HepG2 (cell line): ENCODE measurements around the gene SEC14L1. TPM values are rescaled to one million over a fixed set of nuclear protein-coding genes. Genes with fewer than 3 reads are reported as not detected.

Experiments
- ATAC-seq: fragments of 200-7000 bp; cut with Tn5 transposase; 3 replicates; pipeline ENCODE4 v1.9.1; 2020; ENCODE audit warnings: mild to moderate bottlenecking, moderate library complexity
- BruUV-seq: library from RNA; stranded (reverse); fragments of 400-500 nt; replicated peaks from 2 replicates; lab custom pipeline; 2021; lab: Mats Ljungman, UMichigan
- CTCF ChIA-PET: fragments of 300-600 bp; formaldehyde crosslinking; extraction: SDS; loops from one replicate; lab custom pipeline; 2021; ENCODE audit warnings: low total read pairs, inconsistent platforms, low intra/inter-chr PET ratio; lab: Yijun Ruan, JAX
- POLR2A ChIA-PET: fragments of 350-600 bp; sonication (Branson Sonifier 250); formaldehyde crosslinking; loops from one replicate; lab custom pipeline; 2020; ENCODE audit warnings: antibody characterized with exemption, inconsistent platforms; lab: Yijun Ruan, JAX
- DNase-seq: peaks from one replicate; pipeline ENCODE4 v3.0.0-alpha.2; 2015; ENCODE audit warnings: low spot score
- FAIRE-seq: peaks from 3 replicates; lab custom pipeline; 2011; peaks lifted over from hg19 to GRCh38; lab: Jason Lieb, UNC
- H2AFZ ChIP-seq: one replicate; pipeline ENCODE4 v1.6.1; 2011; ENCODE audit warnings: low read length, inconsistent platforms
- H3K27ac ChIP-seq: fragments of 300-600 bp; 3 replicates; pipeline ENCODE4 v1.8.0; 2011; ENCODE audit warnings: mixed run types, mild to moderate bottlenecking, mixed read lengths, low read length, inconsistent platforms; ENCODE audit not compliant: insufficient read depth; ENCODE audit errors: extremely low read length
- H3K27me3 ChIP-seq, 2 experiments: fragments of 200-600 bp in 1 of 2; 2 replicates in 1 of 2; 3 replicates in 1 of 2; pipeline versions ENCODE4 v1.6.0 to v1.8.0; 2011; ENCODE audit warnings: low read length in 2 of 2, mild to moderate bottlenecking in 2 of 2, moderate library complexity in 2 of 2, inconsistent platforms in 1 of 2; ENCODE audit not compliant: insufficient read depth in 2 of 2, control insufficient read depth in 1 of 2
- H3K36me3 ChIP-seq, 2 experiments: fragments of 200-600 bp in 1 of 2; replicated peaks in 1 of 2; 2 replicates in 1 of 2; 3 replicates in 1 of 2; pipeline versions ENCODE4 v1.5.1 to v1.8.0; 2011; ENCODE audit warnings: low read length in 2 of 2, inconsistent platforms in 1 of 2; ENCODE audit not compliant: insufficient read depth in 2 of 2, control insufficient read depth in 1 of 2
- H3K4me1 ChIP-seq: 2 replicates; pipeline ENCODE4 v1.5.1; 2012; ENCODE audit warnings: low read length, inconsistent platforms; ENCODE audit not compliant: insufficient read depth
- H3K4me2 ChIP-seq: 2 replicates; pipeline ENCODE4 v1.6.0; 2011; ENCODE audit warnings: low read depth, low read length, inconsistent platforms
- H3K4me3 ChIP-seq, 3 experiments: fragments of 200-600 bp in 1 of 3; sonication (generic), shearing (Covaris generic) in 1 of 3; replicated peaks in 1 of 3; 2 replicates each; pipeline ENCODE4 v1.5.1; 2011 to 2016; ENCODE audit warnings: low read length in 3 of 3, inconsistent platforms in 2 of 3, low read depth in 2 of 3, mild to moderate bottlenecking in 2 of 3, control low read depth in 1 of 3, mixed read lengths in 1 of 3; ENCODE audit not compliant: insufficient read depth in 1 of 3
- H3K79me2 ChIP-seq: one replicate; pipeline ENCODE4 v1.6.1; 2011; ENCODE audit warnings: low read length, inconsistent platforms; ENCODE audit not compliant: insufficient read depth
- H3K9ac ChIP-seq: 2 replicates; pipeline ENCODE4 v1.6.0; 2011; ENCODE audit warnings: mild to moderate bottlenecking, low read depth, low read length, inconsistent platforms; ENCODE audit not compliant: insufficient read depth
- H3K9me3 ChIP-seq: 2 replicates; pipeline ENCODE4 v1.5.1; 2012; ENCODE audit warnings: mild to moderate bottlenecking, low read length
- H4K20me1 ChIP-seq: 2 replicates; pipeline ENCODE4 v1.6.0; 2011; ENCODE audit warnings: inconsistent platforms, mild to moderate bottlenecking, low read length, moderate library complexity; ENCODE audit not compliant: insufficient read depth
- ARNT ChIP-seq: fragments of 450-650 bp; IDR thresholded peaks from 2 replicates; pipeline ENCODE4 v1.6.1; 2017
- DMAP1 ChIP-seq: IDR thresholded peaks from 2 replicates; pipeline ENCODE4 v1.6.1; 2016
- FOXC1 ChIP-seq: sonication (generic); formaldehyde crosslinking; IDR thresholded peaks from 2 replicates; pipeline ENCODE4 v1.8.0; 2022; ENCODE audit warnings: mild to moderate bottlenecking, missing genetic modification reagents, borderline replicate concordance
- MBD4 ChIP-seq: IDR thresholded peaks from 2 replicates; pipeline ENCODE4 v1.6.1; 2012; ENCODE audit warnings: low read length, inconsistent platforms, borderline replicate concordance
- MEF2D ChIP-seq: sonication (generic); formaldehyde crosslinking; IDR thresholded peaks from 2 replicates; pipeline ENCODE4 v1.5.1; 2020; ENCODE audit warnings: mild to moderate bottlenecking, missing genetic modification reagents
- PHF5A ChIP-seq: IDR thresholded peaks from one replicate; pipeline ENCODE4 v1.6.1; 2018; ENCODE audit warnings: low read depth, missing genetic modification reagents; ENCODE audit not compliant: unreplicated experiment
- PPARG ChIP-seq: conservative IDR thresholded peaks from 2 replicates; pipeline ENCODE4 v1.6.1; 2016; ENCODE audit warnings: missing biosample characterization, missing genetic modification reagents
- RARA ChIP-seq: IDR thresholded peaks from 2 replicates; pipeline ENCODE4 v1.6.1; 2016; ENCODE audit warnings: missing genetic modification reagents, missing compliant biosample characterization
- RXRB ChIP-seq: IDR thresholded peaks from 2 replicates; pipeline ENCODE4 v1.6.1; 2016; ENCODE audit warnings: borderline replicate concordance, missing genetic modification reagents, missing compliant biosample characterization
- TCF7 ChIP-seq: sonication (generic); IDR thresholded peaks from 2 replicates; pipeline ENCODE4 v1.6.1; 2016; ENCODE audit warnings: antibody characterized with exemption, low read depth
- ZBTB1 ChIP-seq: sonication (generic); formaldehyde crosslinking; IDR thresholded peaks from 2 replicates; pipeline ENCODE4 v1.4.0; 2020; ENCODE audit warnings: missing genetic modification reagents, borderline replicate concordance
- ZNF570 ChIP-seq: sonication (generic); formaldehyde crosslinking; IDR thresholded peaks from 2 replicates; pipeline ENCODE4 v1.4.0; 2020; ENCODE audit warnings: mild to moderate bottlenecking, missing genetic modification reagents, borderline replicate concordance
- WGBS: methylation state at CpG from one replicate; pipeline ENCODE4 v1.1.6; 2017; ENCODE audit warnings: low lambda C conversion rate; 5-methylcytosine and 5-hydroxymethylcytosine counted together
- in situ Hi-C: cut with HindIII; loops from 2 replicates; pipeline ENCODE4 v1.10.0; 2017; ENCODE audit warnings: low pct_unique_long_range_greater_than_20kb; ENCODE audit not compliant: extremely low pct_ligation_motif_present
- intact Hi-C: fragments of 100-400 bp; cut with micrococcal nuclease; formaldehyde crosslinking; loops from one replicate; pipeline ENCODE4 v1.10.0; 2022; ENCODE audit not compliant: unreplicated experiment
- polyA plus RNA-seq, 8 experiments: library from polyadenylated mRNA; depleted of rRNA in 3 of 8; stranded (reverse) in 7 of 8; unstranded in 1 of 8; fragments of >200 nt; fragmentation: Illumina TruSeq in 4 of 8; extraction: Trizol in 4 of 8; gene quantifications; 2 replicates each; pipeline versions ENCODE4 v1.2.1 to v1.2.3, GENCODE V29; 2011 to 2016; ENCODE audit warnings: low read depth in 4 of 8, missing spikeins in 1 of 8, mixed read lengths in 1 of 8; ENCODE audit not compliant: insufficient read depth in 1 of 8
- total RNA-seq, 5 experiments: library from RNA; depleted of rRNA; stranded (reverse); fragments of >200 nt; fragmentation: Illumina TruSeq; extraction: Trizol; gene quantifications; 2 replicates each; pipeline ENCODE4 v1.2.3, GENCODE V29; 2016; ENCODE audit warnings: low read depth in 1 of 5
- TF ChIP-seq, protein P1 (sequence below): sonication (generic); formaldehyde crosslinking; IDR thresholded peaks from 2 replicates; pipeline ENCODE4 v1.4.0; 2020; ENCODE audit warnings: missing genetic modification reagents, borderline replicate concordance
- TF ChIP-seq, protein P2 (sequence below): IDR thresholded peaks from 2 replicates; pipeline ENCODE4 v1.6.1; 2016; ENCODE audit warnings: low read depth
- TF ChIP-seq, protein P3 (sequence below): sonication (generic); formaldehyde crosslinking; IDR thresholded peaks from 2 replicates; pipeline ENCODE4 v1.4.0; 2020; ENCODE audit warnings: missing genetic modification reagents, borderline replicate concordance

The SEC14L1 gene
- total and polyA plus RNA-seq, 2 of the 13 experiments (the other 11 are each of a cell fraction or from before 2014, with no cell fraction given), result 26.3 to 43.9 TPM

DNA sequence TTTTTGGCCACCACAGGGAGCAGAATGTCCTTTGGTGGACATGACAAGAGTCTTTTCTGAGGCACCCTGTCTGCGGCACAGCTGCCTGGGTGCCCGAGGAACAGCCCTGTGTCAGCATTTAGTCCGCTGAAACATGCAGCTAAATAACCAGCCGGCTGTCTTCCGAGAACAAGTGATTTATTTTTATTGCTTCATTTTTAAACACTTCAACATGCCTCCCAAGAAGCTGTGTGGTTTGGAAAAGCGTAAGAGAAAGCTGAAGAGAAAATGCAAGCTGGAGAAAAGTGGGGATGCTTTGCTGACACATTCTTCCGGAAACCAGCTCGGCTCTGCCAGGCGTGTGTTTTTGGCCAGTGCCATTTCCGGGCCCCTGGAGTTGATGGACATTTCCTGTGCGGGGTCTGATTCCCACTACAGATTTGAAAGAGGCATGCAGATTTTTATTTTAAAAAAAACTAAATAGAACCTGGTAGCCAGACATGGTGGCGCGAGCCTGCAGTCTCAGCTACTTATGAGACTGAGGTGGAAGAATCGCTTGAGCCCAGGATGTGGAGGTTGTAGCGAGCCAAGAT is 94.7 kb downstream of the SEC14L1 start (continued):
- no peak for TF ChIP-seq TCF7
- TF ChIP-seq RXRB (CRISPR knock-in tag), result no peak

DNA sequence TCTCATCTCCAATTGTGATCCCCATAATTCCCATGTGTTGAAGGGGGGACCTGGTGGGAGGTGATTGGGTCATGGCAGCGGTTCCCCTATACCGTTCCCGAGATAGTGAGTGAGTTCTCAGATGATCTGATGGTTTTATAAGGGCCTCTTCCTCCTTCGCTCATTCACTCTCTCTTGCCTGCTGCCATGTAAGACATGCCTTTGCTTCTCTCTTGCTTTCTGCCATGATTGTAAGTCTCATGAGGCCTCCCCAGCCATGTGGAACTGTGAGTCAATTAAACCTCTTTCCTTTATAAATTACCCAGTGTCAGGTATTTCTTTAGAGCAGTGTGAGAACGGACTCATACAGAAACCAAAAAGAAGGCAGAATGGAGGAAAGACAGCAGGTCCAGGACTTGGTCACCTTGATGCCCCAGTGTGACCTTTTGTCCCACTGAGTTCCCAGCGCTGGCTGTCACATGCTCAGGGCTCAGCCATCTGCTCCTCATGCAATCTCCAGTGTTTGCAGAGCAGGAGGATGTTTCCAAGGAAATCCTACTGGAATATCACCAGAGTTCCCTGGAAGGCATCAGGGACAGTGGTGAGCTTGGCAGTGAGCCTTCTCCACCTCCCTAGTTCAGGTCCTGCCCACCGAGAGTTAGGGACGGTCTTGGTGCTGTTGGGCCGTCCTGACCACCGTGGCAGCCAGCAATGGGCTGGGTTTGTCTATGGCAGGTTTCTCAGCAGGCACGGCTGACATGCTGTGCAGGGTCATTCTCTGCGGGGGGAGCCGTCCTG is 96.7 kb downstream of the SEC14L1 start:
- CTCF ChIA-PET, result no interaction called here
- H4K20me1 ChIP-seq, result no peaks in the 10 kb centered on the region
- H3K27me3 ChIP-seq, result peaks cover 7 to 19% of the 10 kb centered on the region in 2 experiments
- H3K4me3 ChIP-seq, result no peak overlapping the region
- no peaks in the 10 kb centered on the region for H3K36me3 ChIP-seq
- 0 out of 3 replicates have a peak, but pooled peaks have one; percentile 16 for ATAC-seq
- H3K4me1 ChIP-seq, result peaks cover 20% of the 10 kb centered on the region
- no TSS peak for BruUV-seq
- FAIRE-seq, result no peak
- POLR2A ChIA-PET, result no interaction called here
- no peak for DNase-seq
- intact Hi-C loops, result no loop called here
- 47% methylated on average over 13 of the region's 13 CpGs for WGBS
- in situ Hi-C loops, result loop anchor here (25.0 kb wide), 1 partner anchor 375 kb away; the partner anchor contains the start of gene MGAT5B
- H3K27ac ChIP-seq, result no peak overlapping the region
- peak overlapping the region; percentile 34; the same call in 1 of the 2 replicates for H3K4me2 ChIP-seq
- no peak overlapping the region for H2AFZ ChIP-seq
- H3K9me3 ChIP-seq, result no peaks in the 10 kb centered on the region
- no peaks in the 10 kb centered on the region for H3K79me2 ChIP-seq
- H3K9ac ChIP-seq, result no peak overlapping the region
- TF ChIP-seq DMAP1 (CRISPR knock-in tag) (no peak), ZBTB1 (no peak), PPARG (no peak), FOXC1 (CRISPR knock-in tag) (no peak), PHF5A (CRISPR knock-in tag) (no peak), RARA (CRISPR knock-in tag) (peak; percentile 25; the same call in 1 of the 2 replicates), MEF2D (no peak), MBD4 (no peak), ARNT (no peak), ZNF570 (CRISPR knock-in tag) (no peak)
- TF ChIP-seq, protein P1, sequence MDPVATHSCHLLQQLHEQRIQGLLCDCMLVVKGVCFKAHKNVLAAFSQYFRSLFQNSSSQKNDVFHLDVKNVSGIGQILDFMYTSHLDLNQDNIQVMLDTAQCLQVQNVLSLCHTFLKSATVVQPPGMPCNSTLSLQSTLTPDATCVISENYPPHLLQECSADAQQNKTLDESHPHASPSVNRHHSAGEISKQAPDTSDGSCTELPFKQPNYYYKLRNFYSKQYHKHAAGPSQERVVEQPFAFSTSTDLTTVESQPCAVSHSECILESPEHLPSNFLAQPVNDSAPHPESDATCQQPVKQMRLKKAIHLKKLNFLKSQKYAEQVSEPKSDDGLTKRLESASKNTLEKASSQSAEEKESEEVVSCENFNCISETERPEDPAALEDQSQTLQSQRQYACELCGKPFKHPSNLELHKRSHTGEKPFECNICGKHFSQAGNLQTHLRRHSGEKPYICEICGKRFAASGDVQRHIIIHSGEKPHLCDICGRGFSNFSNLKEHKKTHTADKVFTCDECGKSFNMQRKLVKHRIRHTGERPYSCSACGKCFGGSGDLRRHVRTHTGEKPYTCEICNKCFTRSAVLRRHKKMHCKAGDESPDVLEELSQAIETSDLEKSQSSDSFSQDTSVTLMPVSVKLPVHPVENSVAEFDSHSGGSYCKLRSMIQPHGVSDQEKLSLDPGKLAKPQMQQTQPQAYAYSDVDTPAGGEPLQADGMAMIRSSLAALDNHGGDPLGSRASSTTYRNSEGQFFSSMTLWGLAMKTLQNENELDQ, result no peak
- TF ChIP-seq, protein P2, sequence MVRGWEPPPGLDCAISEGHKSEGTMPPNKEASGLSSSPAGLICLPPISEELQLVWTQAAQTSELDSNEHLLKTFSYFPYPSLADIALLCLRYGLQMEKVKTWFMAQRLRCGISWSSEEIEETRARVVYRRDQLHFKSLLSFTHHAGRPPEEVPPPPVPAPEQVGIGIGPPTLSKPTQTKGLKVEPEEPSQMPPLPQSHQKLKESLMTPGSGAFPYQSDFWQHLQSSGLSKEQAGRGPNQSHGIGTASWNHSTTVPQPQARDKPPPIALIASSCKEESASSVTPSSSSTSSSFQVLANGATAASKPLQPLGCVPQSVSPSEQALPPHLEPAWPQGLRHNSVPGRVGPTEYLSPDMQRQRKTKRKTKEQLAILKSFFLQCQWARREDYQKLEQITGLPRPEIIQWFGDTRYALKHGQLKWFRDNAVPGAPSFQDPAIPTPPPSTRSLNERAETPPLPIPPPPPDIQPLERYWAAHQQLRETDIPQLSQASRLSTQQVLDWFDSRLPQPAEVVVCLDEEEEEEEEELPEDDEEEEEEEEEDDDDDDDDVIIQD (CRISPR knock-in tag), result no peak
- TF ChIP-seq, protein P3, sequence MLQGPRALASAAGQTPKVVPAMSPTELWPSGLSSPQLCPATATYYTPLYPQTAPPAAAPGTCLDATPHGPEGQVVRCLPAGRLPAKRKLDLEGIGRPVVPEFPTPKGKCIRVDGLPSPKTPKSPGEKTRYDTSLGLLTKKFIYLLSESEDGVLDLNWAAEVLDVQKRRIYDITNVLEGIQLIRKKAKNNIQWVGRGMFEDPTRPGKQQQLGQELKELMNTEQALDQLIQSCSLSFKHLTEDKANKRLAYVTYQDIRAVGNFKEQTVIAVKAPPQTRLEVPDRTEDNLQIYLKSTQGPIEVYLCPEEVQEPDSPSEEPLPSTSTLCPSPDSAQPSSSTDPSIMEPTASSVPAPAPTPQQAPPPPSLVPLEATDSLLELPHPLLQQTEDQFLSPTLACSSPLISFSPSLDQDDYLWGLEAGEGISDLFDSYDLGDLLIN (CRISPR knock-in tag), result no peak
